ENCODE results near the gene VDAC2.

DNA sequence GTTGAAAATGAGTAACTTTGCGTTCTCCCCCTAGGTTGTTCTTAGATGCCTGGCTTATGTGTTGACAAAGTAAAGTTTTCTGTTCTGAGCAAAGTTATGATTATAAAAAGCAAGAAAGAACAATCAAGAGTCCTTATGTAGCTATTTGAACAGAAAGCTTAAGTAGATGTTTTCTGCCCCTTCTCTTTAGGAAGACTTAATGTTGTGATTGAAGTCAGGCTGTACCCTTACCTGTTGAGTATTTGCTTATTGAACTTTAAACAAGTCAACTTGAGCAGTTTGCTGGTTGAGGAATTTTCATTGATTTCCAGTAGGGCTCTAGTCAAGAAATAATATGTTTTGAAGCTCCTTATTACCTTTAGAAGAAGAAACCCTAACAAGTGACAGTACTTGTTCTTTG is 33.9 kb upstream of the VDAC2 start:
- no peak for TF ChIP-seq EZH2phosphoT487 (IDR thresholded peaks at IDR 0.05; ENCODE audit: low read depth, severe bottlenecking, unreplicated experiment)
- TF ChIP-seq, protein P1, sequence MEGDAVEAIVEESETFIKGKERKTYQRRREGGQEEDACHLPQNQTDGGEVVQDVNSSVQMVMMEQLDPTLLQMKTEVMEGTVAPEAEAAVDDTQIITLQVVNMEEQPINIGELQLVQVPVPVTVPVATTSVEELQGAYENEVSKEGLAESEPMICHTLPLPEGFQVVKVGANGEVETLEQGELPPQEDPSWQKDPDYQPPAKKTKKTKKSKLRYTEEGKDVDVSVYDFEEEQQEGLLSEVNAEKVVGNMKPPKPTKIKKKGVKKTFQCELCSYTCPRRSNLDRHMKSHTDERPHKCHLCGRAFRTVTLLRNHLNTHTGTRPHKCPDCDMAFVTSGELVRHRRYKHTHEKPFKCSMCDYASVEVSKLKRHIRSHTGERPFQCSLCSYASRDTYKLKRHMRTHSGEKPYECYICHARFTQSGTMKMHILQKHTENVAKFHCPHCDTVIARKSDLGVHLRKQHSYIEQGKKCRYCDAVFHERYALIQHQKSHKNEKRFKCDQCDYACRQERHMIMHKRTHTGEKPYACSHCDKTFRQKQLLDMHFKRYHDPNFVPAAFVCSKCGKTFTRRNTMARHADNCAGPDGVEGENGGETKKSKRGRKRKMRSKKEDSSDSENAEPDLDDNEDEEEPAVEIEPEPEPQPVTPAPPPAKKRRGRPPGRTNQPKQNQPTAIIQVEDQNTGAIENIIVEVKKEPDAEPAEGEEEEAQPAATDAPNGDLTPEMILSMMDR (IDR thresholded peaks at IDR 0.05; ENCODE audit: poor library complexity) = no peak
